PC-3 (cell line): ENCODE data around the gene ZNF766.

Experiments
- EZH2 ChIP-seq: fragments of 300-600 bp; sonication (generic); IDR thresholded peaks from one replicate; pipeline ENCODE4 v1.6.1; 2017; ENCODE audit warnings: antibody characterized with exemption, mild to moderate bottlenecking, low read length; ENCODE audit not compliant: unreplicated experiment
- EZH2phosphoT487 ChIP-seq: fragments of 300-600 bp; sonication (generic); IDR thresholded peaks from 2 replicates; pipeline ENCODE4 v1.6.1; 2018; ENCODE audit warnings: mild to moderate bottlenecking, antibody characterized with exemption, low read length, borderline replicate concordance
- TF ChIP-seq, protein P1 (sequence below): fragments of 300-600 bp; sonication (generic); conservative IDR thresholded peaks from 2 replicates; pipeline ENCODE4 v1.5.1; 2017; ENCODE audit warnings: antibody characterized with exemption, low read depth, mild to moderate bottlenecking, low read length

- TF ChIP-seq, protein P1, sequence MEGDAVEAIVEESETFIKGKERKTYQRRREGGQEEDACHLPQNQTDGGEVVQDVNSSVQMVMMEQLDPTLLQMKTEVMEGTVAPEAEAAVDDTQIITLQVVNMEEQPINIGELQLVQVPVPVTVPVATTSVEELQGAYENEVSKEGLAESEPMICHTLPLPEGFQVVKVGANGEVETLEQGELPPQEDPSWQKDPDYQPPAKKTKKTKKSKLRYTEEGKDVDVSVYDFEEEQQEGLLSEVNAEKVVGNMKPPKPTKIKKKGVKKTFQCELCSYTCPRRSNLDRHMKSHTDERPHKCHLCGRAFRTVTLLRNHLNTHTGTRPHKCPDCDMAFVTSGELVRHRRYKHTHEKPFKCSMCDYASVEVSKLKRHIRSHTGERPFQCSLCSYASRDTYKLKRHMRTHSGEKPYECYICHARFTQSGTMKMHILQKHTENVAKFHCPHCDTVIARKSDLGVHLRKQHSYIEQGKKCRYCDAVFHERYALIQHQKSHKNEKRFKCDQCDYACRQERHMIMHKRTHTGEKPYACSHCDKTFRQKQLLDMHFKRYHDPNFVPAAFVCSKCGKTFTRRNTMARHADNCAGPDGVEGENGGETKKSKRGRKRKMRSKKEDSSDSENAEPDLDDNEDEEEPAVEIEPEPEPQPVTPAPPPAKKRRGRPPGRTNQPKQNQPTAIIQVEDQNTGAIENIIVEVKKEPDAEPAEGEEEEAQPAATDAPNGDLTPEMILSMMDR = no peak
- TF ChIP-seq EZH2 = no peak
- TF ChIP-seq EZH2phosphoT487 = no peak
These were observed 989 bp downstream of the ZNF766 start for GRCh38 chr19:52270266-52270885.
